HEK293T (cell line): ENCODE data around the gene NFKBIE.

Experiments used
- BHLHE40 ChIP-seq: fragments of 450-650 bp; IDR thresholded peaks from 2 replicates; pipeline ENCODE4 v1.6.1; 2016; ENCODE audit warnings: mild to moderate bottlenecking, moderate library complexity, borderline replicate concordance
- CTBP1 ChIP-seq: fragments of 450-650 bp; IDR thresholded peaks from 2 replicates; pipeline ENCODE4 v1.6.1; 2016; ENCODE audit warnings: borderline replicate concordance
- FOXA1 ChIP-seq: fragments of 450-650 bp; IDR thresholded peaks from 2 replicates; pipeline ENCODE4 v1.6.1; 2016; ENCODE audit warnings: mild to moderate bottlenecking
- PKNOX1 ChIP-seq: fragments of 450-650 bp; IDR thresholded peaks from 2 replicates; pipeline ENCODE4 v1.6.1; 2016
- SUZ12 ChIP-seq: fragments of 450-650 bp; IDR thresholded peaks from 2 replicates; pipeline ENCODE4 v1.6.1; 2016; ENCODE audit warnings: mild to moderate bottlenecking

- no peak for TF ChIP-seq PKNOX1
- TF ChIP-seq SUZ12, result no peak
- TF ChIP-seq BHLHE40, result no peak
- TF ChIP-seq FOXA1, result no peak
- TF ChIP-seq CTBP1, result no peak
These were observed 27.5 kb upstream of the NFKBIE start for GRCh38 chr6:44292661-44293365.
